ENCODE measurements around the gene FGD4. TPM values are rescaled to one million over a fixed set of nuclear protein-coding genes. Genes with fewer than 3 reads are reported as not detected.
A peak's percentile ranks its signal among the peaks of the same experiment; 100 is the strongest.

FGD4 gene
- total RNA-seq, 2 experiments from 2014 or later, result 0.25 to 0.34 TPM

- Mint-ChIP-seq H3K9me3 (no peaks in the 10 kb centered on the region), H3K27ac (no peak overlapping the region), H3K4me1 (ENCODE audit: low read depth) (no peaks in the 10 kb centered on the region), H3K27me3 (no peaks in the 10 kb centered on the region), H3K36me3 (ENCODE audit: low read depth) (no peaks in the 10 kb centered on the region), H3K4me3 (no peak overlapping the region)
- DNase-seq (peak in 1 of 14 experiments; percentile 9), ATAC-seq (ENCODE audit: poor library complexity) (no peak)
- Histone ChIP-seq H3K36me3 (ENCODE audit: insufficient read depth, low read length) (no peaks in the 10 kb centered on the region), H3K27ac (ENCODE audit: low read depth in 1 of 2, low read length in 2 of 2) (no peak overlapping the region), H3K27me3 (ENCODE audit: control insufficient read depth in 1 of 2, insufficient read depth in 2 of 2, low read length in 2 of 2) (no peaks in the 10 kb centered on the region), H3K4me1 (ENCODE audit: insufficient read depth, low read length) (no peaks in the 10 kb centered on the region), H3K9me3 (ENCODE audit: control insufficient read depth in 1 of 2, insufficient read depth in 1 of 2, low read length in 2 of 2) (no peaks in the 10 kb centered on the region), H3K4me3 (ENCODE audit: low read length) (no peak overlapping the region)
- POLR2A ChIA-PET, result no interaction called here
- CTCF ChIA-PET, result no interaction called here
- intact Hi-C loops (cut with DNase I, micrococcal nuclease), result no loop called here
- TF ChIP-seq CTCF (IDR thresholded peaks at IDR 0.05), result no peak
Measured at GRCh38 chr12:32516230-32516629, 116.9 kb downstream of the FGD4 start.

GRCh38 chr12:32517966-32518365 lies 118.6 kb downstream of the FGD4 start:
- H3K9me3 ChIP-seq (ENCODE audit: control insufficient read depth in 1 of 2, insufficient read depth in 1 of 2, low read length in 2 of 2), result no peaks in the 10 kb centered on the region
- H3K27me3 ChIP-seq (ENCODE audit: control insufficient read depth in 1 of 2, insufficient read depth in 2 of 2, low read length in 2 of 2), result no peaks in the 10 kb centered on the region
- ChIA-PET CTCF (no interaction called here), POLR2A (no interaction called here)
- no peak overlapping the region for H3K4me3 ChIP-seq (ENCODE audit: low read length)
- Mint-ChIP-seq H3K27ac (no peak overlapping the region), H3K4me1 (ENCODE audit: low read depth) (no peaks in the 10 kb centered on the region), H3K27me3 (no peaks in the 10 kb centered on the region), H3K36me3 (ENCODE audit: low read depth) (no peaks in the 10 kb centered on the region), H3K4me3 (no peak overlapping the region), H3K9me3 (no peaks in the 10 kb centered on the region)
- no peaks in the 10 kb centered on the region for H3K4me1 ChIP-seq (ENCODE audit: insufficient read depth, low read length)
- H3K36me3 ChIP-seq (ENCODE audit: insufficient read depth, low read length), result no peaks in the 10 kb centered on the region
- ATAC-seq (ENCODE audit: poor library complexity) (no peak), DNase-seq (no peak)
- H3K27ac ChIP-seq (ENCODE audit: low read depth in 1 of 2, low read length in 2 of 2), result no peak overlapping the region
- intact Hi-C loops (cut with DNase I, micrococcal nuclease), result no loop called here
- TF ChIP-seq CTCF (IDR thresholded peaks at IDR 0.05), result no peak

- H3K27ac Mint-ChIP-seq, result no peak overlapping the region
Measured at GRCh38 chr12:32519047-32519446, 119.7 kb downstream of the FGD4 start.

More at GRCh38 chr12:32519047-32519446, 119.7 kb downstream of the FGD4 start:
- ChIA-PET POLR2A (no interaction called here), CTCF (no interaction called here)
- no peak for ATAC-seq (ENCODE audit: poor library complexity)
- Mint-ChIP-seq H3K36me3 (ENCODE audit: low read depth) (no peaks in the 10 kb centered on the region), H3K9me3 (no peaks in the 10 kb centered on the region), H3K4me3 (no peak overlapping the region), H3K27me3 (no peaks in the 10 kb centered on the region), H3K4me1 (ENCODE audit: low read depth) (no peaks in the 10 kb centered on the region)
- Histone ChIP-seq H3K27ac (ENCODE audit: low read depth in 1 of 2, low read length in 2 of 2) (no peak overlapping the region), H3K27me3 (ENCODE audit: control insufficient read depth in 1 of 2, insufficient read depth in 2 of 2, low read length in 2 of 2) (no peaks in the 10 kb centered on the region), H3K36me3 (ENCODE audit: insufficient read depth, low read length) (no peaks in the 10 kb centered on the region), H3K4me1 (ENCODE audit: insufficient read depth, low read length) (no peaks in the 10 kb centered on the region), H3K9me3 (ENCODE audit: control insufficient read depth in 1 of 2, insufficient read depth in 1 of 2, low read length in 2 of 2) (no peaks in the 10 kb centered on the region), H3K4me3 (ENCODE audit: low read length) (no peak overlapping the region)
- intact Hi-C loops (cut with DNase I, micrococcal nuclease), result no loop called here
- no peak for DNase-seq
- TF ChIP-seq CTCF (IDR thresholded peaks at IDR 0.05), result no peak
